H9 (cell line): ENCODE results near the gene BICD1. TPM values are rescaled to one million over a fixed set of nuclear protein-coding genes. Genes with fewer than 3 reads are reported as not detected.

ENCODE experiments used
- DNase-seq: peaks from one replicate; pipeline ENCODE4 v3.0.0-alpha.2; 2017
- H2AFZ ChIP-seq: one replicate; pipeline ENCODE4 v1.6.1; 2013; ENCODE audit warnings: mild to moderate bottlenecking, low read length, control low read depth, moderate library complexity
- H2AK5ac ChIP-seq: 2 replicates; pipeline ENCODE4 v1.6.1; 2013; ENCODE audit warnings: low read length, control low read depth, mixed read lengths; ENCODE audit not compliant: insufficient read length
- H2BK120ac ChIP-seq: one replicate; pipeline ENCODE4 v1.6.1; 2013; ENCODE audit warnings: low read depth, mild to moderate bottlenecking, low read length, control low read depth, inconsistent platforms; ENCODE audit not compliant: poor library complexity, severe bottlenecking
- H2BK12ac ChIP-seq: 2 replicates; pipeline ENCODE4 v1.6.1; 2013; ENCODE audit warnings: low read length, control low read depth, mixed read lengths, low read depth; ENCODE audit not compliant: insufficient read length
- H2BK15ac ChIP-seq: 2 replicates; pipeline ENCODE4 v1.6.1; 2013; ENCODE audit warnings: low read depth, low read length, control low read depth
- H2BK20ac ChIP-seq: one replicate; pipeline ENCODE4 v1.6.1; 2013; ENCODE audit warnings: low read depth, mild to moderate bottlenecking, low read length, control low read depth, inconsistent platforms; ENCODE audit not compliant: poor library complexity, severe bottlenecking
- H2BK5ac ChIP-seq: 2 replicates; pipeline ENCODE4 v1.6.1; 2013; ENCODE audit warnings: low read length, control low read depth, mixed read lengths; ENCODE audit not compliant: insufficient read length
- H3K14ac ChIP-seq: 2 replicates; pipeline ENCODE4 v1.6.1; 2013; ENCODE audit warnings: low read length, control low read depth; ENCODE audit not compliant: insufficient read depth
- H3K18ac ChIP-seq: 2 replicates; pipeline ENCODE4 v1.6.1; 2013; ENCODE audit warnings: low read depth, mild to moderate bottlenecking, mixed read lengths, low read length, control low read depth; ENCODE audit not compliant: insufficient read length
- H3K23ac ChIP-seq: 2 replicates; pipeline ENCODE4 v1.6.1; 2013; ENCODE audit warnings: low read length, control low read depth, mixed read lengths, low read depth; ENCODE audit not compliant: insufficient read length
- H3K23me2 ChIP-seq: 2 replicates; pipeline ENCODE4 v1.6.1; 2013; ENCODE audit warnings: low read depth, mild to moderate bottlenecking, mixed read lengths, low read length, control low read depth; ENCODE audit not compliant: insufficient read length, poor library complexity, severe bottlenecking
- H3K27ac ChIP-seq: 2 replicates; pipeline ENCODE4 v1.5.1; 2013; ENCODE audit warnings: low read length, control low read depth, mixed read lengths, low read depth; ENCODE audit not compliant: insufficient read length
- H3K27me3 ChIP-seq: 2 replicates; pipeline ENCODE4 v1.6.1; 2013; ENCODE audit warnings: low read length, control low read depth, inconsistent platforms; ENCODE audit not compliant: insufficient read depth
- H3K4ac ChIP-seq: 2 replicates; pipeline ENCODE4 v1.6.1; 2013; ENCODE audit warnings: low read depth, mild to moderate bottlenecking, control low read depth, inconsistent platforms, low read length, moderate library complexity
- H3K4me1 ChIP-seq: 2 replicates; pipeline ENCODE4 v1.6.1; 2013; ENCODE audit warnings: low read length, control low read depth, inconsistent platforms; ENCODE audit not compliant: insufficient read depth
- H3K4me2 ChIP-seq: 2 replicates; pipeline ENCODE4 v1.6.1; 2013; ENCODE audit warnings: low read length, control low read depth, mixed read lengths; ENCODE audit not compliant: insufficient read length, insufficient read depth
- H3K56ac ChIP-seq: 2 replicates; pipeline ENCODE4 v1.6.1; 2013; ENCODE audit warnings: low read depth, mild to moderate bottlenecking, mixed read lengths, low read length, control low read depth; ENCODE audit not compliant: insufficient read length
- H3K79me1 ChIP-seq: 2 replicates; pipeline ENCODE4 v1.6.1; 2013; ENCODE audit warnings: low read depth, mild to moderate bottlenecking, moderate library complexity, low read length, control low read depth, inconsistent platforms; ENCODE audit not compliant: insufficient read depth, poor library complexity, severe bottlenecking
- H3K79me2 ChIP-seq: 2 replicates; pipeline ENCODE4 v1.6.1; 2013; ENCODE audit warnings: low read length, control low read depth, inconsistent platforms; ENCODE audit not compliant: insufficient read depth
- H3K9ac ChIP-seq: 2 replicates; pipeline ENCODE4 v1.6.1; 2013; ENCODE audit warnings: low read length, control low read depth, mixed read lengths; ENCODE audit not compliant: insufficient read length; ENCODE audit errors: extremely low read depth
- H3K9me3 ChIP-seq: one replicate; pipeline ENCODE4 v1.6.1; 2013; ENCODE audit warnings: low read depth, low read length, inconsistent platforms; ENCODE audit not compliant: control insufficient read depth
- H3T11ph ChIP-seq: one replicate; pipeline ENCODE4 v1.6.1; 2013; ENCODE audit warnings: mild to moderate bottlenecking, low read length, control low read depth, inconsistent platforms
- H4K20me1 ChIP-seq: one replicate; pipeline ENCODE4 v1.6.1; 2013; ENCODE audit not compliant: control insufficient read depth, insufficient read length, insufficient read depth
- H4K5ac ChIP-seq: 2 replicates; pipeline ENCODE4 v1.6.1; 2013; ENCODE audit warnings: low read depth, mild to moderate bottlenecking, mixed read lengths, low read length, control low read depth; ENCODE audit not compliant: insufficient read length
- H4K8ac ChIP-seq: replicated peaks from 2 replicates; pipeline ENCODE4 v1.6.1; 2013; ENCODE audit warnings: low read length, control low read depth, mixed read lengths, low read depth; ENCODE audit not compliant: insufficient read length
- H4K91ac ChIP-seq: 2 replicates; pipeline ENCODE4 v1.6.1; 2013; ENCODE audit warnings: low read depth, mild to moderate bottlenecking, moderate library complexity, mixed read lengths, low read length, control low read depth; ENCODE audit not compliant: insufficient read length
- H3K27ac Mint-ChIP-seq, 3 experiments: 2 replicates in 2 of 3; 3 replicates in 1 of 3; pipeline ENCODE4 v1.8.0; 2020 to 2021; ENCODE audit warnings: mixed read lengths in 3 of 3, mild to moderate bottlenecking in 1 of 3, moderate library complexity in 1 of 3
- H3K27me3 Mint-ChIP-seq: 2 replicates; pipeline ENCODE4 v1.8.0; 2021; ENCODE audit warnings: low read depth, mild to moderate bottlenecking, moderate library complexity, mixed read lengths
- H3K36me3 Mint-ChIP-seq, 3 experiments: 2 replicates in 2 of 3; 3 replicates in 1 of 3; pipeline ENCODE4 v1.8.0; 2020 to 2021; ENCODE audit warnings: low read depth in 3 of 3, mixed read lengths in 3 of 3; ENCODE audit not compliant: insufficient read depth in 1 of 3
- H3K4me1 Mint-ChIP-seq, 2 experiments: 2 replicates each; pipeline ENCODE4 v1.8.0; 2020; ENCODE audit warnings: mixed read lengths in 2 of 2
- H3K4me3 Mint-ChIP-seq, 2 experiments: 2 replicates in 1 of 2; 3 replicates in 1 of 2; pipeline ENCODE4 v1.8.0; 2020 to 2021; ENCODE audit warnings: mild to moderate bottlenecking in 2 of 2, mixed read lengths in 2 of 2, moderate library complexity in 1 of 2
- H3K9me3 Mint-ChIP-seq, 2 experiments: 2 replicates in 1 of 2; 3 replicates in 1 of 2; pipeline ENCODE4 v1.8.0; 2020; ENCODE audit warnings: mild to moderate bottlenecking in 2 of 2, mixed read lengths in 2 of 2, moderate library complexity in 1 of 2
- WGBS: extraction: QIAGEN DNeasy Blood & Tissue Kit; methylation state at CpG from one replicate; pipeline ENCODE4 v1.1.7; 2013; ENCODE audit warnings: missing lambda C conversion rate, low lambda C conversion rate, mixed read lengths; ENCODE audit not compliant: insufficient read length; ENCODE audit errors: extremely low coverage; 5-methylcytosine and 5-hydroxymethylcytosine counted together
- total RNA-seq: library from RNA; stranded (reverse); gene quantifications from 2 replicates; pipeline ENCODE4 v1.2.1, GENCODE V29; 2021
- TF ChIP-seq, protein P1 (sequence below): fragments of 200-600 bp; sonication (generic); conservative IDR thresholded peaks from 3 replicates; pipeline ENCODE4 v1.8.0; 2021; ENCODE audit warnings: antibody characterized with exemption, mild to moderate bottlenecking

BICD1 gene
- total RNA-seq, 1 experiment from 2014 or later: 134 TPM

DNA sequence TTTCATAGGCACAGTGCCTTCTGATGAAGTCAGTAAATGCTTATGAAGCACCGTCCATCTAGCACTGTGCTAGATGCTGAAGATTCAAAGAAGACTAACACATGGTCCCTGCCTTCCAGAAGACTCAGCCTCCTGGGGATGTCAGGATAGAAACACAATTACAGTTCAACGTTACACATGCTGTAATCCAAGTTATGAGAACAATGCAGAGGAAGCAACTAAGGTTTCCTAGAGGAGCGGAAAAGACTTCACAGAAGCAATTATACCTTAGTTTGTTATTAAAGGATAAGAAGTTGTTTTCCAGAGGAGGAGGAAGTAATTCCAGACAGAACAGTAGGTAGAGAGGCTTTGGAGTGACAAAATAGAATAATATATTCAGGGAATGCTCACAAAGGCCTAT lies 225.8 kb downstream of the BICD1 start:
- H3K14ac ChIP-seq: no peak overlapping the region
- no peak overlapping the region for H2AFZ ChIP-seq

More for the DNA sequence above, 225.8 kb downstream of the BICD1 start:
- no peaks in the 10 kb centered on the region for H3K9me3 ChIP-seq
- H2BK15ac ChIP-seq: no peak overlapping the region
- no peak overlapping the region for H2BK120ac ChIP-seq
- H3K79me2 ChIP-seq: no peaks in the 10 kb centered on the region
- no peak overlapping the region for H2BK5ac ChIP-seq
- no peak for DNase-seq
- no peak overlapping the region for H3K18ac ChIP-seq
- no peak overlapping the region for H3K23ac ChIP-seq
- H2AK5ac ChIP-seq: no peak overlapping the region
- H3K27ac Mint-ChIP-seq: peak overlapping the region in 2 of 3 experiments; percentile 9 to 73; a peak in 4 of 7 replicates
- H4K20me1 ChIP-seq: no peaks in the 10 kb centered on the region
- no peak overlapping the region for H4K5ac ChIP-seq
- H3K4me1 Mint-ChIP-seq: peaks cover 6 to 8% of the 10 kb centered on the region in 2 experiments; a peak in 2 of 4 replicates
- no peak overlapping the region for H3K27ac ChIP-seq
- H3K56ac ChIP-seq: no peak overlapping the region
- no peaks in the 10 kb centered on the region for H3K4me1 ChIP-seq
- H3K4me2 ChIP-seq: no peak overlapping the region
- no peak overlapping the region for H2BK12ac ChIP-seq
- no peak overlapping the region for H2BK20ac ChIP-seq
- no peak overlapping the region for H3T11ph ChIP-seq
- H3K79me1 ChIP-seq: no peaks in the 10 kb centered on the region
- no peak overlapping the region for H3K4me3 Mint-ChIP-seq
- no peak overlapping the region for H4K91ac ChIP-seq
- no peaks in the 10 kb centered on the region for H3K27me3 Mint-ChIP-seq
- TF ChIP-seq, protein P1, sequence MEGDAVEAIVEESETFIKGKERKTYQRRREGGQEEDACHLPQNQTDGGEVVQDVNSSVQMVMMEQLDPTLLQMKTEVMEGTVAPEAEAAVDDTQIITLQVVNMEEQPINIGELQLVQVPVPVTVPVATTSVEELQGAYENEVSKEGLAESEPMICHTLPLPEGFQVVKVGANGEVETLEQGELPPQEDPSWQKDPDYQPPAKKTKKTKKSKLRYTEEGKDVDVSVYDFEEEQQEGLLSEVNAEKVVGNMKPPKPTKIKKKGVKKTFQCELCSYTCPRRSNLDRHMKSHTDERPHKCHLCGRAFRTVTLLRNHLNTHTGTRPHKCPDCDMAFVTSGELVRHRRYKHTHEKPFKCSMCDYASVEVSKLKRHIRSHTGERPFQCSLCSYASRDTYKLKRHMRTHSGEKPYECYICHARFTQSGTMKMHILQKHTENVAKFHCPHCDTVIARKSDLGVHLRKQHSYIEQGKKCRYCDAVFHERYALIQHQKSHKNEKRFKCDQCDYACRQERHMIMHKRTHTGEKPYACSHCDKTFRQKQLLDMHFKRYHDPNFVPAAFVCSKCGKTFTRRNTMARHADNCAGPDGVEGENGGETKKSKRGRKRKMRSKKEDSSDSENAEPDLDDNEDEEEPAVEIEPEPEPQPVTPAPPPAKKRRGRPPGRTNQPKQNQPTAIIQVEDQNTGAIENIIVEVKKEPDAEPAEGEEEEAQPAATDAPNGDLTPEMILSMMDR: no peak
- no peaks in the 10 kb centered on the region for H3K9me3 Mint-ChIP-seq
- no peaks in the 10 kb centered on the region for H3K23me2 ChIP-seq
- no peak overlapping the region for H4K8ac ChIP-seq
- peaks cover 11 to 54% (median 27%) of the 10 kb centered on the region in 3 experiments; a peak in 6 of 7 replicates for H3K36me3 Mint-ChIP-seq
- no peak overlapping the region for H3K4ac ChIP-seq
- no CpG with 5 or more reads among the region's 3 CpGs for WGBS
- no peaks in the 10 kb centered on the region for H3K27me3 ChIP-seq
- H3K9ac ChIP-seq: no peak overlapping the region
